Endothelial cell of umbilical vein (primary cell): Measurements from ENCODE around the gene MRM2. TPM values are rescaled to one million over a fixed set of nuclear protein-coding genes. Genes with fewer than 3 reads are reported as not detected.

ENCODE experiments used
- BruUV-seq: library from RNA; stranded (reverse); fragments of 400-500 nt; replicated peaks from 2 replicates; lab custom pipeline; 2021; lab: Mats Ljungman, UMichigan
- CTCF ChIA-PET: fragments of 300-600, 350-600 bp; sonication (Branson Sonifier 250); formaldehyde crosslinking; loops from one replicate; lab custom pipeline; 2021; ENCODE audit warnings: antibody characterized with exemption, inconsistent platforms; lab: Charles Lee
- POLR2A ChIA-PET: fragments of 300-600, 350-600 bp; sonication (Branson Sonifier 250); formaldehyde crosslinking; loops from one replicate; lab custom pipeline; 2021; ENCODE audit warnings: antibody characterized with exemption, inconsistent platforms; lab: Charles Lee
- DNase-seq: peaks from one replicate; pipeline ENCODE4 v3.0.0-alpha.2; 2011; ENCODE audit warnings: low read depth, low spot score
- FAIRE-seq: peaks from 2 replicates; lab custom pipeline; 2011; peaks lifted over from hg19 to GRCh38; lab: Jason Lieb, UNC
- H2AFZ ChIP-seq: 2 replicates; pipeline ENCODE4 v1.6.0; 2012; ENCODE audit warnings: low read depth, low read length, control low read depth, inconsistent platforms
- H3K27ac ChIP-seq: 2 replicates; pipeline ENCODE4 v1.5.1; 2011; ENCODE audit warnings: low read depth, mild to moderate bottlenecking, control low read depth, low read length, moderate library complexity; ENCODE audit not compliant: insufficient read depth
- H3K27me3 ChIP-seq, 2 experiments: 2 replicates each; pipeline versions ENCODE4 v1.6.0 to v1.6.1; 2011; ENCODE audit warnings: low read length in 2 of 2, mixed read lengths in 1 of 2; ENCODE audit not compliant: control insufficient read depth in 2 of 2, insufficient read depth in 2 of 2
- H3K36me3 ChIP-seq, 2 experiments: 2 replicates in 1 of 2; 3 replicates in 1 of 2; pipeline ENCODE4 v1.5.1; 2011; ENCODE audit warnings: low read length in 2 of 2, mild to moderate bottlenecking in 1 of 2, moderate library complexity in 1 of 2; ENCODE audit not compliant: control insufficient read depth in 2 of 2, insufficient read depth in 2 of 2; ENCODE audit errors: extremely low read depth in 1 of 2
- H3K4me1 ChIP-seq: 3 replicates; pipeline ENCODE4 v1.5.1; 2011; ENCODE audit warnings: mild to moderate bottlenecking, low read length; ENCODE audit not compliant: control insufficient read depth, insufficient read depth; ENCODE audit errors: extremely low read depth
- H3K4me2 ChIP-seq: 2 replicates; pipeline ENCODE4 v1.6.1; 2011; ENCODE audit warnings: low read length, control low read depth, mixed read lengths; ENCODE audit not compliant: insufficient read depth
- H3K4me3 ChIP-seq, 3 experiments: fragments of 200-600 bp in 1 of 3; sonication (generic), shearing (Covaris generic) in 1 of 3; replicated peaks in 1 of 3; 2 replicates each; pipeline ENCODE4 v1.5.1; 2011 to 2016; ENCODE audit warnings: control low read depth in 3 of 3, low read length in 3 of 3, mild to moderate bottlenecking in 2 of 3, inconsistent platforms in 1 of 3, low read depth in 1 of 3, moderate library complexity in 1 of 3; ENCODE audit not compliant: insufficient read depth in 1 of 3
- H3K79me2 ChIP-seq: 2 replicates; pipeline ENCODE4 v1.6.0; 2012; ENCODE audit warnings: low read length, inconsistent platforms; ENCODE audit not compliant: control insufficient read depth, insufficient read depth
- H3K9ac ChIP-seq: replicated peaks from 2 replicates; pipeline ENCODE3; 2011; ENCODE audit warnings: low read length, control low read depth; ENCODE audit not compliant: insufficient read depth; ENCODE audit errors: extremely low read depth
- H3K9me1 ChIP-seq: replicated peaks from 3 replicates; pipeline ENCODE4 v1.6.0; 2011; ENCODE audit warnings: mild to moderate bottlenecking, low read length; ENCODE audit not compliant: control insufficient read depth, insufficient read depth; ENCODE audit errors: extremely low read depth
- H3K9me3 ChIP-seq: replicated peaks from 2 replicates; pipeline ENCODE4 v1.5.1; 2012; ENCODE audit warnings: low read length, inconsistent platforms; ENCODE audit not compliant: control insufficient read depth, insufficient read depth
- H4K20me1 ChIP-seq: replicated peaks from 2 replicates; pipeline ENCODE3; 2011; ENCODE audit warnings: mild to moderate bottlenecking, low read length; ENCODE audit not compliant: control insufficient read depth, insufficient read depth; ENCODE audit errors: extremely low read depth
- EZH2 ChIP-seq: IDR thresholded peaks from 2 replicates; pipeline ENCODE4 v1.6.1; 2012; ENCODE audit warnings: borderline replicate concordance, low read depth, mild to moderate bottlenecking, moderate library complexity, low read length, inconsistent platforms; ENCODE audit not compliant: severe bottlenecking
- FOS ChIP-seq: IDR thresholded peaks from 2 replicates; pipeline ENCODE4 v1.6.1; 2011; ENCODE audit warnings: mild to moderate bottlenecking, low read length, moderate library complexity, borderline replicate concordance; ENCODE audit not compliant: insufficient read depth
- GATA2 ChIP-seq: IDR thresholded peaks from 2 replicates; pipeline ENCODE4 v1.7.0; 2011; ENCODE audit warnings: low read depth, mild to moderate bottlenecking, moderate library complexity, mixed read lengths, low read length; ENCODE audit not compliant: insufficient read length, insufficient read depth
- MYC ChIP-seq: IDR thresholded peaks from one replicate; pipeline ENCODE4 v1.6.1; 2011; ENCODE audit warnings: mild to moderate bottlenecking, low read depth, low read length
- POLR2A ChIP-seq: IDR thresholded peaks from 2 replicates; pipeline ENCODE4 v1.6.1; 2012; ENCODE audit warnings: low read depth, mild to moderate bottlenecking, control low read depth, low read length
- POLR2AphosphoS5 ChIP-seq: IDR thresholded peaks from 2 replicates; pipeline ENCODE4 v1.6.1; 2012; ENCODE audit warnings: low read depth, mild to moderate bottlenecking, control low read depth, low read length, moderate library complexity; ENCODE audit not compliant: insufficient read depth
- dilution Hi-C: fragments of 300-500 bp; cut with MboI; formaldehyde crosslinking; loops from one replicate; pipeline ENCODE4 v1.15.0; 2019; ENCODE audit warnings: low sequenced_read_pairs; ENCODE audit not compliant: extremely low pct_ligation_motif_present
- intact Hi-C: fragments of 100-400 bp; cut with micrococcal nuclease; formaldehyde crosslinking; loops from one replicate; pipeline ENCODE4 v1.10.0; 2022
- polyA plus RNA-seq, 4 experiments: library from polyadenylated mRNA; depleted of rRNA in 3 of 4; stranded (reverse) in 3 of 4; unstranded in 1 of 4; fragments of >200 nt; gene quantifications; 2 replicates each; pipeline versions ENCODE4 v1.2.1 to v1.2.3, GENCODE V29; 2011 to 2012; ENCODE audit warnings: missing spikeins in 1 of 4
- total RNA-seq: library from RNA; stranded (reverse); gene quantifications from 2 replicates; pipeline ENCODE4 v1.2.3, GENCODE V29; 2021
- TF ChIP-seq, protein P1 (sequence below): IDR thresholded peaks from 2 replicates; pipeline ENCODE4 v1.6.1; 2011; ENCODE audit not compliant: insufficient read depth, insufficient read length
- TF ChIP-seq, protein P2 (sequence below), 2 donors: IDR thresholded peaks; 1 replicate in 1 of 2; 2 replicates in 1 of 2; pipeline ENCODE4 v1.5.1; 2011; ENCODE audit warnings: low read length in 2 of 2, mild to moderate bottlenecking in 2 of 2, moderate library complexity in 2 of 2, control low read depth in 1 of 2, inconsistent platforms in 1 of 2, low read depth in 1 of 2; ENCODE audit not compliant: insufficient read depth in 1 of 2; ENCODE audit errors: extremely low read depth in 1 of 2

MRM2 gene
- total and polyA plus RNA-seq, 2 donors (not counting 3 experiments of a cell fraction or from before 2014, with no cell fraction given) = 10.6 to 20.8 TPM

- TF ChIP-seq GATA2 (no peak), FOS (no peak), MYC (no peak), EZH2 (no peak), POLR2A (no peak), POLR2AphosphoS5 (no peak)
- TF ChIP-seq, protein P1, sequence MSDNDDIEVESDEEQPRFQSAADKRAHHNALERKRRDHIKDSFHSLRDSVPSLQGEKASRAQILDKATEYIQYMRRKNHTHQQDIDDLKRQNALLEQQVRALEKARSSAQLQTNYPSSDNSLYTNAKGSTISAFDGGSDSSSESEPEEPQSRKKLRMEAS = no peak
- TF ChIP-seq, protein P2, sequence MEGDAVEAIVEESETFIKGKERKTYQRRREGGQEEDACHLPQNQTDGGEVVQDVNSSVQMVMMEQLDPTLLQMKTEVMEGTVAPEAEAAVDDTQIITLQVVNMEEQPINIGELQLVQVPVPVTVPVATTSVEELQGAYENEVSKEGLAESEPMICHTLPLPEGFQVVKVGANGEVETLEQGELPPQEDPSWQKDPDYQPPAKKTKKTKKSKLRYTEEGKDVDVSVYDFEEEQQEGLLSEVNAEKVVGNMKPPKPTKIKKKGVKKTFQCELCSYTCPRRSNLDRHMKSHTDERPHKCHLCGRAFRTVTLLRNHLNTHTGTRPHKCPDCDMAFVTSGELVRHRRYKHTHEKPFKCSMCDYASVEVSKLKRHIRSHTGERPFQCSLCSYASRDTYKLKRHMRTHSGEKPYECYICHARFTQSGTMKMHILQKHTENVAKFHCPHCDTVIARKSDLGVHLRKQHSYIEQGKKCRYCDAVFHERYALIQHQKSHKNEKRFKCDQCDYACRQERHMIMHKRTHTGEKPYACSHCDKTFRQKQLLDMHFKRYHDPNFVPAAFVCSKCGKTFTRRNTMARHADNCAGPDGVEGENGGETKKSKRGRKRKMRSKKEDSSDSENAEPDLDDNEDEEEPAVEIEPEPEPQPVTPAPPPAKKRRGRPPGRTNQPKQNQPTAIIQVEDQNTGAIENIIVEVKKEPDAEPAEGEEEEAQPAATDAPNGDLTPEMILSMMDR (IDR thresholded peaks at IDR 0.05; ENCODE audit: extremely low read depth in 1 of 2, insufficient read depth in 1 of 2, low read depth in 1 of 2, low read length in 2 of 2) = no peak
- no peaks in the 10 kb centered on the region for H4K20me1 ChIP-seq
- dilution Hi-C loops (no loop called here), intact Hi-C loops (no loop called here)
- H3K4me1 ChIP-seq = no peaks in the 10 kb centered on the region
- peaks cover 3 to 24% of the 10 kb centered on the region in 2 experiments for H3K36me3 ChIP-seq
- no peak overlapping the region for H3K4me3 ChIP-seq
- FAIRE-seq (no peak), DNase-seq (no peak)
- H2AFZ ChIP-seq = no peak overlapping the region
- POLR2A ChIA-PET = no interaction called here
- H3K9ac ChIP-seq = no peak overlapping the region
- no TSS peak for BruUV-seq
- no peaks in the 10 kb centered on the region for H3K9me1 ChIP-seq
- H3K27me3 ChIP-seq = no peaks in the 10 kb centered on the region
- CTCF ChIA-PET = interaction anchor here (1.6 to 1.8 kb wide), 2 partner anchors 137 to 632 kb away, joined by 15 to 25 read pairs; no protein-coding TSS in a partner anchor
- H3K27ac ChIP-seq = no peak overlapping the region
- H3K9me3 ChIP-seq = no peaks in the 10 kb centered on the region
- H3K79me2 ChIP-seq = no peaks in the 10 kb centered on the region
- H3K4me2 ChIP-seq = no peak overlapping the region
These were observed 31.3 kb downstream of the MRM2 start for GRCh38 chr7:2210551-2211258.
